ENCODE measurements around the gene DCLRE1B. TPM values are rescaled to one million over a fixed set of nuclear protein-coding genes. Genes with fewer than 3 reads are reported as not detected.

The DCLRE1B gene
- total RNA-seq (10 to 100 TPM in 1 of 2 donors, 1 to 10 TPM in 1; 5.7 to 11.4 TPM), polyA plus RNA-seq (ENCODE audit: insufficient read length in 2 of 2) (10 to 100 TPM; 12.1 to 12.9 TPM)
- long read RNA-seq, donor 1, partial matches to known transcripts = 11 of 19 reads
- long read RNA-seq, donor 1, other reads (novel, unspliced or antisense) = 0 of 19 reads
- long read RNA-seq, donor 2, partial matches to known transcripts = 0 of 5 reads
- long read RNA-seq, donor 2, other reads (novel, unspliced or antisense) = 0 of 5 reads
- long read RNA-seq, donor 3, partial matches to known transcripts = 0 of 4 reads
- long read RNA-seq, donor 3, other reads (novel, unspliced or antisense) = 0 of 4 reads
- long read RNA-seq, donor 4, partial matches to known transcripts = 0 of 2 reads
- long read RNA-seq, donor 4, other reads (novel, unspliced or antisense) = 0 of 2 reads

DNA sequence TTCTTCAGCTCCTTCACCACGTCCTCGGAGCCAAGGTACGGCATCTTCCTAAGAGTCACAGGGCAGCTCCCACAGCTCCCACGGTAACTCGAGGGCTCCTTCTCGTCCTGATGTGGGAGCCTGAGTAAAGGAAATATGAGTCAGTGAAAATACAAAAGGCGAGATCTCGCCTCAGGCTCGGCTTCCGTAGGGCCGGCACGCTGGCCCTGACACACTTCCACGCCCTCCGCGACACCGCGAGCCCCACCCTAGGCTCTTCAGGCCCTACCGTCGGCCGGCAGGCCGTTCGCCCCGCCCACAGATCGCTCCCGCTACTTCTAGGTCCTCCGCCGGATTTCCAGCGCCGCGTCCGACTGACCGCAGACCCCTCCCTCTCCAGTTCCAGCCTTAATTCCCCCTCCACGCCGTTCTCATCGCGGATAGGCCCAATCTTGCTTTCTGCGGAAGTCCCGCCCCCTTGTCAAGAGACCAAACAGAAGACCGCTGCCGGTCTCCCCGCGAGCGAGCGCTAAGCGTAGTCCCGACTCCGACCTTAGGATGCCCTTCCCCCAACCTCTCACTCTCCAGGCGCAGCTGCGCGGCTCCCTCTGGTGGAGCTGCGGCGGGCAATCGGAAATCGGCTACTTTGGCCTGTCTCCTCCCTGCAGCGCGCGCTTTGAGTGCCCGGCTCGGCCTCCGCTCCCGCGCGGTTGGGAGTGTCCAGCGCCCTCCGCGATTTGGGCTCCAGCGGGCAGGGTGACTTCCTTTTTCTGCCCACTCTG is at the start of gene DCLRE1B, which contains the start of gene AP4B1:
TSS of gene DCLRE1B (plus strand) at position 653 of the 761 bp plus-strand sequence. CDS start 261 bp downstream, outside the sequence.
TSS of gene AP4B1 (minus strand) at position 126 of the 761 bp plus-strand sequence. CDS start at position 44, 82 bp downstream.
- Histone ChIP-seq H3K4me3 (ENCODE audit: low read depth, low read length) (peak within 1 kb of the TSS; percentile 86), H3K4me1 (ENCODE audit: control insufficient read depth, insufficient read depth, low read length) (peaks cover 14% of the 10 kb centered on the region), H3K27ac (ENCODE audit: low read depth, low read length) (peak within 1 kb of the TSS; percentile 97), H3K9me3 (ENCODE audit: control insufficient read depth, insufficient read depth, low read length) (no peaks in the 10 kb centered on the region), H3K27me3 (ENCODE audit: control insufficient read depth, insufficient read depth, low read length) (no peaks in the 10 kb centered on the region), H3K36me3 (ENCODE audit: control insufficient read depth, insufficient read depth, low read length) (peaks cover 15% of the 10 kb centered on the region)
- under 1% methylated on average over 63 of the region's 67 CpGs for WGBS (ENCODE audit: insufficient coverage)
- peak; percentile 94 to 100 (median 98) for DNase-seq (ENCODE audit: low read depth in 4 of 6, low spot score in 6 of 6)

DNA sequence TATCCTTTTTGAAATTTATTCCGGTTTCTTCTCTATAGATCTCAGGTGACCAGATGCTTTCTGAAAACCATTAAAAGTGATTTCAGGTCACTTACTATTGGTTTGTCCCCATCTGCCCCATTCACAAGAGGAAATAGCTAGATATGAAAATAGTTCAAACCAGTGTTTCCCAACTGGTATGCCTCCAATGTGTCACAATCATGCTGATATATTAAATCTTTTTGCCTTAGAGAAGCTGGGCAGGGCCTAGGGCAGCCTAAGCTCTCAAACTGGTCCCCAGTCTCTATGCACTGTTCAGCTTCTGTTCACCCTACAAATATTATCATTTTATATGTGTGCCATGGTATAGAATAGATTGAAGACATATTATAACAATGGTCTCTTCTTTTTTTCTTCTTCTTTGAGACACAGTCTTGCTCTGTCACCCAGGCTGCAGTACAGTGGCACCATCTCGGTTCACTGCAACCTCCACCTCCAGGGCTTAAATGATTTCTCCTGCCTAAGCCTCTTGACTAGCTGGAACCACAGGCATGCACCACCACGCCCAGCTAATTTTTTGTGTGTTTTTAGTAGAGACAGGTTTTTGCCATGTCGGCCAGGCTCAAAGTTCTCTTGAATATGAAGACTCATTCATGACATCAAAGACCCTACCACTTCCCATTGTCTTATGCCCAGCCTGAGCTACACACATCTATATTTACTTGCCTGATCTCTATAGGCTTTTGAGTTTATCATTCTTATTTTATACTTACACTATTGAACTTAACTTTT is 49.3 kb upstream of the DCLRE1B start:
- Histone ChIP-seq H3K4me1 (ENCODE audit: control insufficient read depth, insufficient read depth, low read length) (no peaks in the 10 kb centered on the region), H3K9me3 (ENCODE audit: control insufficient read depth, insufficient read depth, low read length) (no peaks in the 10 kb centered on the region), H3K36me3 (ENCODE audit: control insufficient read depth, insufficient read depth, low read length) (no peaks in the 10 kb centered on the region), H3K4me3 (ENCODE audit: low read depth, low read length) (no peak overlapping the region), H3K27ac (ENCODE audit: low read depth, low read length) (no peak overlapping the region), H3K27me3 (ENCODE audit: control insufficient read depth, insufficient read depth, low read length) (no peaks in the 10 kb centered on the region)
- DNase-seq (ENCODE audit: low read depth in 4 of 6, low spot score in 6 of 6) = no peak
- WGBS (ENCODE audit: insufficient coverage) = 100% methylated on average over 1 of the region's 4 CpGs

DNA sequence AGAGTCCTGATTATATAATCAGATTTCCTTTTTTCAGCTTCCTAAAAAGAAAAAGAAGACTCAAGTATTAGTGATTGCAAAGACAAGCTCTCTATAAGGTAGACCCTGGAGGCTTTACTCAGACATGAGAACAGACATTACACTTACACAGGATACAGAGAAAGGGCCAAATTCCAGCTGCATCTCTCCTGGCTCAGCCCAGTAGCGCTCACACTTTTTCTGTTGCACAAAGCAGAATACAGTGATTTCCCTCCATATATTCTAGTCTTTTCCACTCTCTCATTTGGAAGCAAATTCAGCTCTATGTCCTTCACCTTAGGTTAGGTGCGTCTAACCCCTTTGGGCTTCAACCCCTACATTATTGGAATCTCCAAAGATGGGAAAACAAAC is 48.7 kb upstream of the DCLRE1B start:
- Histone ChIP-seq H3K36me3 (ENCODE audit: control insufficient read depth, insufficient read depth, low read length) (no peaks in the 10 kb centered on the region), H3K9me3 (ENCODE audit: control insufficient read depth, insufficient read depth, low read length) (no peaks in the 10 kb centered on the region), H3K27ac (ENCODE audit: low read depth, low read length) (no peak overlapping the region), H3K4me3 (ENCODE audit: low read depth, low read length) (no peak overlapping the region), H3K4me1 (ENCODE audit: control insufficient read depth, insufficient read depth, low read length) (no peaks in the 10 kb centered on the region), H3K27me3 (ENCODE audit: control insufficient read depth, insufficient read depth, low read length) (no peaks in the 10 kb centered on the region)
- no peak for DNase-seq (ENCODE audit: low read depth in 4 of 6, low spot score in 6 of 6)
- WGBS (ENCODE audit: insufficient coverage) = 89% methylated on average over 1 of the region's 2 CpGs

DNA sequence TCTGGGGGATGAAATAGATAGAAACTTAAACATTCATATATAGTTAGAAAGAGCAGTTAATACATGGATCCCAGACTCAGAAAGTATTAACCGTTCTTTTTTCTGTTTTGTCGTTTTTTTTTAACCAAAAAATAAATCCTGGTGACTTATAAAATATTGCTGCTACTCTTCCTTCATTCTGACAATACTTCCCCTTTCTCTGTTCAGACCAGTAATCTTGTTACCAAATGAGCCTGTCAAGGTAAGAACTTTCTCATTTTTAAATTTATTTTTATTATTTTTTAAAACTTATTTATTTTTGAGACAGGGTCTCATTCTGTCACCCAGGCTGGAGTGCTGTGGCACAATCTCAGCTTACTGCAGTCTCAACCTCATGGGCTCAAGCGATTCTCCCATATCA is 47.4 kb upstream of the DCLRE1B start:
- 100% methylated on average over 1 of the region's 3 CpGs for WGBS (ENCODE audit: insufficient coverage)
- Histone ChIP-seq H3K9me3 (ENCODE audit: control insufficient read depth, insufficient read depth, low read length) (no peaks in the 10 kb centered on the region), H3K4me3 (ENCODE audit: low read depth, low read length) (no peak overlapping the region), H3K4me1 (ENCODE audit: control insufficient read depth, insufficient read depth, low read length) (no peaks in the 10 kb centered on the region), H3K36me3 (ENCODE audit: control insufficient read depth, insufficient read depth, low read length) (no peaks in the 10 kb centered on the region), H3K27ac (ENCODE audit: low read depth, low read length) (no peak overlapping the region), H3K27me3 (ENCODE audit: control insufficient read depth, insufficient read depth, low read length) (no peaks in the 10 kb centered on the region)
- DNase-seq (ENCODE audit: low read depth in 4 of 6, low spot score in 6 of 6) = no peak

DNA sequence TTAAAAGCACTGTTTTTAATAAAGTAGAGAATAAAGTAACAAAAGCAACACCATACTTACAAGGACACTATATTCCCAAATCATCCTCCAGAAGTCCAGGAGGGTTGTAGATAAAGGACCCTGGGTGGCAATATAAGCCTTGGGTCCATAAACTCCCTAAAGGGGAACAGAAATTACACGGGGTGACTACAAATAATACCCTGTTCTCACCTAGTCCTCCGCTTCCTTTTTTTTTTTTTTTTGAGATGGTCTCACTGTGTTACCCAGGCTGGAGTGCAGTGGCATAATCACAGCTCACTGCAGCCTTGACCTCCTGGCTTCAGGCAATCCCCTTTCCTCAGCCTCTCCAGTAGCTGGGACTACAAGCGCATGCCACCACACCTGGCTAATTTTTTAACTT is 46.7 kb upstream of the DCLRE1B start:
- Histone ChIP-seq H3K9me3 (ENCODE audit: control insufficient read depth, insufficient read depth, low read length) (no peaks in the 10 kb centered on the region), H3K4me1 (ENCODE audit: control insufficient read depth, insufficient read depth, low read length) (no peaks in the 10 kb centered on the region), H3K27me3 (ENCODE audit: control insufficient read depth, insufficient read depth, low read length) (no peaks in the 10 kb centered on the region), H3K36me3 (ENCODE audit: control insufficient read depth, insufficient read depth, low read length) (no peaks in the 10 kb centered on the region), H3K4me3 (ENCODE audit: low read depth, low read length) (no peak overlapping the region), H3K27ac (ENCODE audit: low read depth, low read length) (no peak overlapping the region)
- DNase-seq (ENCODE audit: low read depth in 4 of 6, low spot score in 6 of 6) = no peak
- WGBS (ENCODE audit: insufficient coverage) = 78% methylated on average over 2 of the region's 3 CpGs

DNA sequence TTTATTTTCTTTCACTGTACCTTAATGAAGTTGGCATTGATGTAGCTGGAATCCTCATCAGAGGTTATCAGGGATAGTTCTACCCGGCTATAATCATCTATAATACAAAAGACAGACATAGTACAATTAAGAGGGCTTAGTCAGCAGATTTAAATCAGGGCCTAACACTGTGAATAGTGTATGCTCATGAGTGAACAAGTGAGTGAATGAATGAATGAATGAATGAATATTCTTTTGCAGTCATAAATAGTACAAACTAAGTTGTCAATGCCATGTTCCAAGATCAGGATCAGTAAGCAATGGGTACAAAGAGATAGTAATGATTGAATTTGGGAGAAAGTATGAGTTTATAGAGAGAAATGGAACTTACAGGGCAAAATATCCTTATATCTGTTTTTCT is 46.1 kb upstream of the DCLRE1B start:
- Histone ChIP-seq H3K27me3 (ENCODE audit: control insufficient read depth, insufficient read depth, low read length) (no peaks in the 10 kb centered on the region), H3K27ac (ENCODE audit: low read depth, low read length) (no peak overlapping the region), H3K36me3 (ENCODE audit: control insufficient read depth, insufficient read depth, low read length) (no peaks in the 10 kb centered on the region), H3K9me3 (ENCODE audit: control insufficient read depth, insufficient read depth, low read length) (no peaks in the 10 kb centered on the region), H3K4me1 (ENCODE audit: control insufficient read depth, insufficient read depth, low read length) (no peaks in the 10 kb centered on the region), H3K4me3 (ENCODE audit: low read depth, low read length) (no peak overlapping the region)
- no peak for DNase-seq (ENCODE audit: low read depth in 4 of 6, low spot score in 6 of 6)
- WGBS (ENCODE audit: insufficient coverage) = no CpG with 5 or more reads among the region's 1 CpG

DNA sequence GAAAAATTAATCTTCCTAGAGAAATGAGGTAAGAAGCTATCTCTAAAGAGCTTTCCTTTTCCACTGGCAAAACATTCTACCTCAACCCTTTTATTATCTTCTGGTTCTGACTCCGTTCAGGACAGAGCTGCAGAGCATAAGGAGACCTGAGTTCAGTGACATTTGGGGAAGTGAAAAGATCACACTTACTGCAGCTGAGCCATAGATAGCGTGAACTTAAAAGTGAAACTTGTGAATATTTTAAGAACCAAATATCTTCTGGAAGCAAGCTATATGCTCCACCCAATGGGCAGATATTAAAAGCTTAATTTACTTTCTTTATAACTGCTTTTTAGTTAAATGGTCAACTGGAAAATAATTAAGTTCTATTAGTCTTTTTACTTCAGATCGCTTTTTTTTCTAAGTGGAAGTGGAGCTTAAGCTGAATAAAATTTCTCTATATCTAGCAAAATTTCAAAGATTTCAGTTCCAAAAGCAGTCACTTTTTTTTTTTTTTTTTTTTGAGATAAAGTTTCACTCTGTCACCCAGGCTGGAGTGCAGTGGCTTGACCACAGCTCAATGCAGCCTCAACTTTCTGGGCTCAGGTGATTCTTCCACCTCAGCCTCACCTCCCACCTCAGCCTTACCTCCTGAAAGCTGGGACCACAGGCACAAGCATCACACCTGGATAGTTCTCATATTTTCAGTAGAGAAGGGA is 45.5 kb upstream of the DCLRE1B start:
- no peak for DNase-seq (ENCODE audit: low read depth in 4 of 6, low spot score in 6 of 6)
- H3K4me1 ChIP-seq (ENCODE audit: control insufficient read depth, insufficient read depth, low read length) = no peaks in the 10 kb centered on the region
- WGBS (ENCODE audit: insufficient coverage) = no CpG with 5 or more reads among the region's 3 CpGs
- H3K9me3 ChIP-seq (ENCODE audit: control insufficient read depth, insufficient read depth, low read length) = no peaks in the 10 kb centered on the region
- no peaks in the 10 kb centered on the region for H3K27me3 ChIP-seq (ENCODE audit: control insufficient read depth, insufficient read depth, low read length)
- H3K36me3 ChIP-seq (ENCODE audit: control insufficient read depth, insufficient read depth, low read length) = no peaks in the 10 kb centered on the region
- H3K27ac ChIP-seq (ENCODE audit: low read depth, low read length) = no peak overlapping the region
- no peak overlapping the region for H3K4me3 ChIP-seq (ENCODE audit: low read depth, low read length)

DNA sequence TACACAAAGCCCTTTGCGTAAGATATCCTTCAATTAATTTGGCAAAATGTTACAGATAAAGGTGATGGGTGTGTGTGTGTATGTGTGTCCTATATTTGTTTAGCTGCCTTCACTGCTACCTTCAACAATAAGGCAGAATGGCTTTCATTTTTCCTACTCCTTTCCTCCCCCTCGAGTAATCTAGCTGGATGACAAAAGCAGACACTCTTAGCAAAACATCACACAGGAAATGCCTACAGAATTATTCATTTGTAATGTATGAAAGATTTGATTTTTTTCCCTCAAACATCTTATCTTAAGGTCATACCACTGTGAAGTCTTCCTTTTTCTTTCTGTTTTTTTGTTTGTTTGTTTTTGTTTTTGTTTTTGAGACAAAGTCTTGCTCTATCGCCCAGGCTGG is 44.2 kb upstream of the DCLRE1B start:
- Histone ChIP-seq H3K27me3 (ENCODE audit: control insufficient read depth, insufficient read depth, low read length) (no peaks in the 10 kb centered on the region), H3K4me1 (ENCODE audit: control insufficient read depth, insufficient read depth, low read length) (no peaks in the 10 kb centered on the region), H3K4me3 (ENCODE audit: low read depth, low read length) (no peak overlapping the region), H3K9me3 (ENCODE audit: control insufficient read depth, insufficient read depth, low read length) (no peaks in the 10 kb centered on the region), H3K27ac (ENCODE audit: low read depth, low read length) (no peak overlapping the region), H3K36me3 (ENCODE audit: control insufficient read depth, insufficient read depth, low read length) (no peaks in the 10 kb centered on the region)
- WGBS (ENCODE audit: insufficient coverage) = no CpG with 5 or more reads among the region's 3 CpGs
- DNase-seq (ENCODE audit: low read depth in 4 of 6, low spot score in 6 of 6) = no peak

DNA sequence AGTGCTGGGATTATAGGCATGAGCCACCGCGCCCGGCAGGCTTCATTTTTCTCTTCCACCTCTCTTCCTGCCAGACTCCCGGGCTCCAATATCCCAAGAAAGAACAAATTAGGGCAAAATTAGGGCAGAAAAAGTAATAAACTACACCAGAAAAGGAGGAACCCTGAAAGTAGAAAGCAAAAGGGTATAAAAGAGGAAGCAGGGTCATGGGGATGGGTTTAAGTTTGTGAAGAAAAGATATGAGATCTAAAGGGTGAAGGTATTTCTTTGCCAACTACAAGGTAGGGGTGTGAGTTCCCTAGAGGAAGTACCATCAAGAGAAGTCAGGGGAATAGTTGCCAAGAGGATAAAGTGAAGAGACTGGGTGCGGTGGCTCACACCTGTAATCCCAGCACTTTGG is 43.5 kb upstream of the DCLRE1B start:
- Histone ChIP-seq H3K4me3 (ENCODE audit: low read depth, low read length) (no peak overlapping the region), H3K36me3 (ENCODE audit: control insufficient read depth, insufficient read depth, low read length) (no peaks in the 10 kb centered on the region), H3K9me3 (ENCODE audit: control insufficient read depth, insufficient read depth, low read length) (no peaks in the 10 kb centered on the region), H3K27ac (ENCODE audit: low read depth, low read length) (no peak overlapping the region), H3K27me3 (ENCODE audit: control insufficient read depth, insufficient read depth, low read length) (no peaks in the 10 kb centered on the region), H3K4me1 (ENCODE audit: control insufficient read depth, insufficient read depth, low read length) (no peaks in the 10 kb centered on the region)
- no peak for DNase-seq (ENCODE audit: low read depth in 4 of 6, low spot score in 6 of 6)
- WGBS (ENCODE audit: insufficient coverage) = 100% methylated on average over 1 of the region's 5 CpGs

Measured in spinal cord (tissue), 10 donors.